ENCODE measurements around the gene CBX5. TPM values are rescaled to one million over a fixed set of nuclear protein-coding genes. Genes with fewer than 3 reads are reported as not detected.
"Not testable (repeated sequence)": the region's sequence is repeated elsewhere in the genome, so short reads cannot be mapped to it uniquely, and the experiment has no call there.

The CBX5 gene
- total RNA-seq, 1 donor from 2014 or later: 219 TPM

DNA sequence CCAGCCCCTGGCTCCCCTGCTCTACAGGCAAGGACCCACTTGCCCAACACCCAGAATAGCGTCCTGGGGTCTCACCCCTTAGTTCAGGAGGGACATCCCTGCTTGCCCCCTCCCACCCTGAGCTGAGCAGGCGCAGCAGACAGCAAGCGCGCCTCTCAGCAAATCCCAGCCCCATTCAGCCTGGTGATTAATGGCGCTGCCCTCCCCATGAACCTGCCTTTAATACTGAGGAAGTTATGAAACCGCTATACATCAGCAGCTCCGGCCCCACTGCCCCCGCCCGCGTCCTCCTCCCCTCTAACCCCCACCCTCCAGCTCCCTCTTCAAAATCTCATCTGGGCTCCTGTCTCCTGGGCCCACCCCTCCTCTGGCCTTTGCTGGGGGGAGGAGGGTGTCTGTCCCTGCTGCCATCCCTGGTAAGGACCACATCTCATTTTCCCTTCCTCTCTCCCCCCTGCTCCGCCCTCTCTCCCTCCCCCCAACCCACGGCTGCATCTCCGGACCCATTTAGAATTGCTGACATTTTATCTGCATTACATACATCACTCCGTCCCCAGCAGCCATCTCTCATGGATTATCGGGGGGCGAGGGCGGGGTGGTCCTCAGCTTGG lies 84.1 kb downstream of the CBX5 start:
- peak overlapping the region; percentile 96 for H3K27ac Mint-ChIP-seq
- H3K4me1 Mint-ChIP-seq: peaks cover 67% of the 10 kb centered on the region
- TF ChIP-seq, protein P1, sequence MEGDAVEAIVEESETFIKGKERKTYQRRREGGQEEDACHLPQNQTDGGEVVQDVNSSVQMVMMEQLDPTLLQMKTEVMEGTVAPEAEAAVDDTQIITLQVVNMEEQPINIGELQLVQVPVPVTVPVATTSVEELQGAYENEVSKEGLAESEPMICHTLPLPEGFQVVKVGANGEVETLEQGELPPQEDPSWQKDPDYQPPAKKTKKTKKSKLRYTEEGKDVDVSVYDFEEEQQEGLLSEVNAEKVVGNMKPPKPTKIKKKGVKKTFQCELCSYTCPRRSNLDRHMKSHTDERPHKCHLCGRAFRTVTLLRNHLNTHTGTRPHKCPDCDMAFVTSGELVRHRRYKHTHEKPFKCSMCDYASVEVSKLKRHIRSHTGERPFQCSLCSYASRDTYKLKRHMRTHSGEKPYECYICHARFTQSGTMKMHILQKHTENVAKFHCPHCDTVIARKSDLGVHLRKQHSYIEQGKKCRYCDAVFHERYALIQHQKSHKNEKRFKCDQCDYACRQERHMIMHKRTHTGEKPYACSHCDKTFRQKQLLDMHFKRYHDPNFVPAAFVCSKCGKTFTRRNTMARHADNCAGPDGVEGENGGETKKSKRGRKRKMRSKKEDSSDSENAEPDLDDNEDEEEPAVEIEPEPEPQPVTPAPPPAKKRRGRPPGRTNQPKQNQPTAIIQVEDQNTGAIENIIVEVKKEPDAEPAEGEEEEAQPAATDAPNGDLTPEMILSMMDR (IDR thresholded peaks at IDR 0.05; ENCODE audit: unreplicated experiment): no peak
- peak; percentile 75 to 83 for DNase-seq (ENCODE audit: low spot score in 2 of 2, unreplicated experiment in 2 of 2)
- H3K9me3 Mint-ChIP-seq: no peaks in the 10 kb centered on the region
- H3K4me3 Mint-ChIP-seq: peak overlapping the region; percentile 14
- H3K36me3 Mint-ChIP-seq: no peaks in the 10 kb centered on the region
- H3K27me3 Mint-ChIP-seq (ENCODE audit: low read depth): no peaks in the 10 kb centered on the region

- peak overlapping the region; percentile 14 for H3K4me3 Mint-ChIP-seq
- TF ChIP-seq, protein P1 (IDR thresholded peaks at IDR 0.05; ENCODE audit: unreplicated experiment): no peak
- H3K9me3 Mint-ChIP-seq: no peaks in the 10 kb centered on the region
- peaks cover 69% of the 10 kb centered on the region for H3K4me1 Mint-ChIP-seq
- no peak for DNase-seq (ENCODE audit: low spot score in 2 of 2, unreplicated experiment in 2 of 2)
- no peaks in the 10 kb centered on the region for H3K27me3 Mint-ChIP-seq (ENCODE audit: low read depth)
- peak overlapping the region; percentile 96 for H3K27ac Mint-ChIP-seq
- H3K36me3 Mint-ChIP-seq: no peaks in the 10 kb centered on the region
These were observed 84.7 kb downstream of the CBX5 start for GRCh38 chr12:54195080-54195736.

DNA sequence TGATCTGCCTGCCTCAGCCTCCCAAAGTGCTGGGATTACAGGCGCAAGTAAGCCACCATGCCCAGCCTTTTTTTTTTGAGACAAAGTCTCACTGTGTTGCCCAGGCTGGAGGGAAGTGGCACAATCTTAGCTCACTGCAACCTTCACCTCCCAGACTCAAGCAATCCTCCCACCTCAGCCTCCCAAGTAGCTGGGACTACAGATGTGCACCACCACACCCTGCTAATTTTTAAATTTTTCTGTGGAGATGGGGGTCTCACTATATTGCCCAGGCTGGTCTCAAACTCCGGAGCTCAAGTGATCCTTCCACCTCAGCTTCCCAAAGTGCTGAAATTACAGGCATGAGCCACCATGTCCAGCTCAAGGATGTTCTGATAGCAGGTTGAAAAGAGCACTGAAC lies 85.3 kb downstream of the CBX5 start:
- H3K36me3 Mint-ChIP-seq; H3K27me3 Mint-ChIP-seq (ENCODE audit: low read depth); H3K27ac Mint-ChIP-seq; H3K4me3 Mint-ChIP-seq; H3K9me3 Mint-ChIP-seq; DNase-seq (ENCODE audit: low spot score in 2 of 2, unreplicated experiment in 2 of 2): not testable (repeated sequence)
- H3K4me1 Mint-ChIP-seq: peaks cover 69% of the 10 kb centered on the region

DNA sequence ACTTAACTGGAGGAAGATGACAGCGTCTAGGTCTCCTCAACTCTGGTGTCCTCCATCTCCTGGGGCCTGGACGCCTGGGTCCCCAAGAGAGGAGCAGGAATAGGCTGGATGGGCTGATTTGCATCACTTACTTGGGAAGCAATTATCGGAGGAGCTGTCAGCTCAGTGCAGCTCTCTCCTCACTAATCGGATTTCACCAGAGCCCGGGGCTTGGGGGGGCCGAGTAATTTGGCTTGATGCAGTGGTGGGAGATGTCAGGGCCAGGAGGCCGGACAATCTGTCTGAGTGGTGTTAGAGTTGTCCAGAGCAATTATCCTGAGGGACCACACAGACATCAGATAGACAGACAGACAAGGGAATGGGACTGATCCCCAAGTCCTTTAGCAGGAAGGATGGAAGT lies 86.5 kb downstream of the CBX5 start:
- no peak overlapping the region for H3K4me3 Mint-ChIP-seq
- DNase-seq (ENCODE audit: low spot score in 2 of 2, unreplicated experiment in 2 of 2): no peak
- H3K36me3 Mint-ChIP-seq: no peaks in the 10 kb centered on the region
- H3K27me3 Mint-ChIP-seq (ENCODE audit: low read depth): no peaks in the 10 kb centered on the region
- H3K27ac Mint-ChIP-seq: no peak overlapping the region
- H3K4me1 Mint-ChIP-seq: peaks cover 69% of the 10 kb centered on the region
- H3K9me3 Mint-ChIP-seq: no peaks in the 10 kb centered on the region
- TF ChIP-seq, protein P1 (IDR thresholded peaks at IDR 0.05; ENCODE audit: unreplicated experiment): no peak

- Mint-ChIP-seq H3K27me3 (ENCODE audit: low read depth) (no peaks in the 10 kb centered on the region), H3K27ac (peak overlapping the region; percentile 91), H3K9me3 (no peaks in the 10 kb centered on the region), H3K4me3 (no peak overlapping the region), H3K36me3 (peaks cover 2% of the 10 kb centered on the region), H3K4me1 (peaks cover 67% of the 10 kb centered on the region)
- DNase-seq (ENCODE audit: low spot score in 2 of 2, unreplicated experiment in 2 of 2): peak; percentile 72 to 84
- TF ChIP-seq, protein P1 (IDR thresholded peaks at IDR 0.05; ENCODE audit: unreplicated experiment): peak; percentile 87
These were observed 88.3 kb downstream of the CBX5 start for GRCh38 chr12:54191550-54192022.

GRCh38 chr12:54191126-54191525 lies 88.8 kb downstream of the CBX5 start:
- Mint-ChIP-seq H3K36me3 (peaks cover 2% of the 10 kb centered on the region), H3K27ac (peak overlapping the region; percentile 91), H3K4me1 (peaks cover 63% of the 10 kb centered on the region), H3K27me3 (ENCODE audit: low read depth) (no peaks in the 10 kb centered on the region), H3K9me3 (no peaks in the 10 kb centered on the region), H3K4me3 (no peak overlapping the region)
- TF ChIP-seq, protein P1 (IDR thresholded peaks at IDR 0.05; ENCODE audit: unreplicated experiment): no peak
- DNase-seq (ENCODE audit: low spot score in 2 of 2, unreplicated experiment in 2 of 2): no peak
